Mucosa of descending colon (tissue), 3 donors: ENCODE measurements around the gene NCAPG2. TPM values are rescaled to one million over a fixed set of nuclear protein-coding genes. Genes with fewer than 3 reads are reported as not detected.

ENCODE experiments used
- ATAC-seq: fragments of 200-7000 bp; cut with Tn5 transposase; one replicate; pipeline ENCODE4 v1.9.1; 2020; ENCODE audit warnings: mild to moderate bottlenecking, moderate library complexity
- DNase-seq, 3 donors: peaks; one replicate each; pipeline ENCODE4 v3.0.0-alpha.2; 2020
- H3K36me3 ChIP-seq: fragments of 200-600 bp; one replicate; pipeline ENCODE4 v1.8.0; 2021; ENCODE audit warnings: low read depth, mild to moderate bottlenecking
- H3K4me1 ChIP-seq: fragments of 200-600 bp; one replicate; pipeline ENCODE4 v1.8.0; 2021; ENCODE audit warnings: low read depth, mild to moderate bottlenecking
- H3K4me3 ChIP-seq: fragments of 200-600 bp; one replicate; pipeline ENCODE4 v1.8.0; 2021; ENCODE audit warnings: mild to moderate bottlenecking
- H3K9me3 ChIP-seq: fragments of 200-600 bp; one replicate; pipeline ENCODE4 v1.8.0; 2021; ENCODE audit warnings: mild to moderate bottlenecking
- CTCF ChIP-seq: fragments of 200-600 bp; IDR thresholded peaks from one replicate; pipeline ENCODE4 v1.8.0; 2022; ENCODE audit warnings: antibody characterized with exemption, mild to moderate bottlenecking
- intact Hi-C, 2 donors: fragments of 100-400 bp; cut with DNase I in 1 of 2; cut with micrococcal nuclease in 1 of 2; formaldehyde crosslinking; loops; one replicate each; pipeline versions ENCODE4 v1.11.0 to v1.11.1; 2022; cut with DNase I, micrococcal nuclease
- total RNA-seq, 3 donors: library from RNA; stranded (reverse); fragmentation: NEBNext Ultra II Directional in 2 of 3; extraction: Animal tissue kit (Norgen Biotek cat#: 25700) in 2 of 3; gene quantifications; one replicate each; pipeline versions ENCODE4 v1.2.1 to v1.2.4, GENCODE V29; 2021 to 2023
- donor health status: DM: no; HTN: no; CAD: no; lungs with moderate emphysema.
- donor health status: DM: no; HTN: no; CAD: no.
- donor health status: DM: no; HTN: yes; CAD: no.

NCAPG2 gene
- total RNA-seq, 3 donors from 2014 or later = 8.1 to 25.0 (median 8.9) TPM

- H3K4me1 ChIP-seq = no peaks in the 10 kb centered on the region
- ATAC-seq = no peak
- H3K9me3 ChIP-seq = no peaks in the 10 kb centered on the region
- no peak overlapping the region for H3K4me3 ChIP-seq
- H3K36me3 ChIP-seq = no peaks in the 10 kb centered on the region
- no peak for DNase-seq
- intact Hi-C loops = no loop called here
- TF ChIP-seq CTCF = no peak
Measured at GRCh38 chr7:158749396-158749795, 44.8 kb upstream of the NCAPG2 start.

GRCh38 chr7:158748335-158748734, 43.7 kb upstream of the NCAPG2 start:
- no peak for TF ChIP-seq CTCF
- Histone ChIP-seq H3K9me3 (no peaks in the 10 kb centered on the region), H3K4me1 (no peaks in the 10 kb centered on the region), H3K36me3 (no peaks in the 10 kb centered on the region), H3K4me3 (no peak overlapping the region)
- intact Hi-C loops = no loop called here
- no peak for ATAC-seq
- DNase-seq = no peak

- Histone ChIP-seq H3K4me3 (no peak overlapping the region), H3K4me1 (no peaks in the 10 kb centered on the region)
Measured at GRCh38 chr7:158747408-158747807, 42.8 kb upstream of the NCAPG2 start.

GRCh38 chr7:158746957-158747356, 42.4 kb upstream of the NCAPG2 start:
- intact Hi-C loops = no loop called here
- ATAC-seq = no peak

More at GRCh38 chr7:158747408-158747807, 42.8 kb upstream of the NCAPG2 start:
- TF ChIP-seq CTCF = no peak
- ATAC-seq (no peak), DNase-seq (no peak)
- Histone ChIP-seq H3K9me3 (no peaks in the 10 kb centered on the region), H3K36me3 (no peaks in the 10 kb centered on the region)
- intact Hi-C loops = no loop called here

GRCh38 chr7:158745057-158745715, 40.6 kb upstream of the NCAPG2 start:
- DNase-seq (no peak), ATAC-seq (no peak)
- H3K4me1 ChIP-seq = no peaks in the 10 kb centered on the region
- H3K36me3 ChIP-seq = peaks cover 13% of the 10 kb centered on the region
- intact Hi-C loops = no loop called here
- H3K9me3 ChIP-seq = no peaks in the 10 kb centered on the region
- no peak overlapping the region for H3K4me3 ChIP-seq
- no peak for TF ChIP-seq CTCF

More at GRCh38 chr7:158746957-158747356, 42.4 kb upstream of the NCAPG2 start:
- Histone ChIP-seq H3K9me3 (no peaks in the 10 kb centered on the region), H3K36me3 (no peaks in the 10 kb centered on the region), H3K4me3 (no peak overlapping the region), H3K4me1 (no peaks in the 10 kb centered on the region)
- no peak for TF ChIP-seq CTCF
- no peak for DNase-seq
